Subcutaneous adipose tissue (tissue), 4 donors: ENCODE data around the gene RORC. TPM values are rescaled to one million over a fixed set of nuclear protein-coding genes. Genes with fewer than 3 reads are reported as not detected.

ENCODE experiments used
- CTCF ChIP-seq: fragments of 450-650 bp; IDR thresholded peaks from one replicate; pipeline ENCODE4 v1.5.1; 2016; ENCODE audit warnings: low read depth, mild to moderate bottlenecking, control low read depth, antibody characterized with exemption, moderate library complexity
- total RNA-seq, 4 donors: library from RNA; depleted of rRNA; stranded (reverse); fragments of >200 nt; gene quantifications; one replicate each; pipeline ENCODE4 v1.1.0, GENCODE V29; 2016

The RORC gene
- total RNA-seq, 4 donors from 2014 or later = 0.98 to 6.4 (median 2.9) TPM

DNA sequence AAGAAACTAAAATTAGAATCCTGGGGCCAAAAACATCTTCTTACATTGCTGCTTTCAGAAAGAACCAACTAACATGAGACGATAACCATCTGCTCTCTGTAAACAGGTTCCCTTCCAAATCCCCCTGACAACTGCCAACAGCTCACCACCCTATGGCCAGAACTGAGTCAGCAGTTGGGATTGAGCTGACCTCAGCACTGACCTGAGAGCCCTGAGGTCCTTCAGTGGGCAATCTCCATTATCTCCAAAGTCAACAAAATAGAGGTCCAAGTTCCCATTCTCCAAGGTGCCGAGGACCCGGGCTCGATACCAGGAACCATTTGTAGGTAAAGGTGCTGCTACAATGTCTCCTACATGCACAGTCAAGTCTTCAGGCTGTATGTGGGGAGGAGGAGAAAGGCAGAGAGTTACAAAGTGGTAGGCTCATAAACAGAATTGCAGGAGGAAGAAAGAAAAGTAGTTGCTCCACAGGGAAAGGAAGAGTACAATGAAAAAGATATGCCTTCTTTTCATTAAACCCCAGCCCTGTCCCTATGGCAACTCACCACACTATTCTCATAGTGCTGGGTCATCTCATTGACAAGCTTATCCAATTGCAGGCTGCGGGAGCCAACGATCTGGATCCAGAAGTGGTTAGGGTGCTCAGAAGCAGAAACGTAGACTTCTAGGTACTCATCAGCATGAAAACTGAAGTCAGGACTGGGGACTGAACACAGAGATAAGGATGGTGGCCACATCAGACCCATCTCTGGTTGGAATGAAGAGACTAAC, 55.5 kb downstream of the RORC start:
- no peak for TF ChIP-seq CTCF

- no peak for TF ChIP-seq CTCF
Measured at GRCh38 chr1:151774256-151774922, 57.2 kb downstream of the RORC start.

- TF ChIP-seq CTCF = no peak
Measured at GRCh38 chr1:151773702-151774101, 57.9 kb downstream of the RORC start.

DNA sequence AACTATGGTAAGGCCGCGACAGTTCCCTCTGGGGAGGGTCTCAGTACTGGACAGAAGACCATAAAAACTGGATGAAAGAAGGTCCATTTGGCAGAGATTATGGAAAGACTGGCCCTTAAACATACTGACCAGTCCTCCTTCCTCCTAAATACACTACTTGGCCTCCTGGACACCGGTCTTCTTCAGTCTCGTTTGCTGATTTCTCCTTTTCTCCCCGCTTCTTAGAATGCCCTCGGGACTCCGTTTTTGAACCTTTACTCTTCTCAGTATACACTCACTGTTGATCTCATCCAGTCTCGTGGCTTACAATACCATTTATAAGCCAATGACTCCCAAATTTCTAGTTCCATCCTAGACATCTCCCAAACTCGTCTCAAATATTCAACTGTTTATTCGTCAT, 67.6 kb downstream of the RORC start:
- TF ChIP-seq CTCF = no peak

- TF ChIP-seq CTCF = no peak
Measured at GRCh38 chr1:151762941-151763921, 68.4 kb downstream of the RORC start, which contains the start of gene MRPL9. Gene MRPL9, minus strand, starts transcription at chr1:151763496. Its CDS starts 17 bp downstream, at chr1:151763479.

- TF ChIP-seq CTCF = no peak
Measured at GRCh38 chr1:151760597-151761385, 70.8 kb downstream of the RORC start.
